Activated CD4-positive, alpha-beta T cell treated with anti-CD3 and anti-CD28 coated beads for 4 hours (primary cell): ENCODE measurements around the gene SYNGR3.
"Not testable (repeated sequence)": the region's sequence is repeated elsewhere in the genome, so short reads cannot be mapped to it uniquely, and the experiment has no call there.

Experiments used
- DNase-seq, 2 donors: peaks; one replicate each; pipeline ENCODE4 v3.0.0-alpha.2; 2020

The SYNGR3 gene

GRCh38 chr16:1960665-1961630 lies 28.8 kb upstream of the SYNGR3 start:
- peak in 1 of 2 donors; percentile 40 for DNase-seq

- DNase-seq, result no peak
These were observed 28.1 kb upstream of the SYNGR3 start for GRCh38 chr16:1961651-1962067.

- not testable (repeated sequence) for DNase-seq
These were observed 27.3 kb upstream of the SYNGR3 start for GRCh38 chr16:1962161-1963153.

- DNase-seq, result peak; percentile 45 to 51
These were observed 25.8 kb upstream of the SYNGR3 start for GRCh38 chr16:1963806-1964505.

- DNase-seq, result peak; percentile 98 to 99
These were observed 25.0 kb upstream of the SYNGR3 start, which contains the start of gene RPS2 for GRCh38 chr16:1964506-1965395. TSS of gene RPS2 (minus strand) at chr16:1964826. CDS start at chr16:1964625, 201 bp downstream.

GRCh38 chr16:1965396-1966001 lies 24.3 kb upstream of the SYNGR3 start:
- no peak for DNase-seq

- DNase-seq, result no peak
These were observed 23.3 kb upstream of the SYNGR3 start, which contains the start of gene RNF151 for GRCh38 chr16:1966460-1966859. TSS of gene RNF151 (plus strand) at chr16:1966856. CDS start at chr16:1966882, 26 bp downstream.

GRCh38 chr16:1968146-1968953 lies 21.4 kb upstream of the SYNGR3 start:
- DNase-seq, result no peak

GRCh38 chr16:1971796-1972489 lies 17.8 kb upstream of the SYNGR3 start, which contains the start of gene TBL3:
TSS of gene TBL3 (plus strand) at chr16:1972053. CDS start at chr16:1972165, 112 bp downstream.
- DNase-seq, result peak; percentile 92 to 94

GRCh38 chr16:1972490-1972877 lies 17.3 kb upstream of the SYNGR3 start:
- no peak for DNase-seq

- DNase-seq, result no peak
These were observed 16.2 kb upstream of the SYNGR3 start for GRCh38 chr16:1973461-1974156.

- DNase-seq, result no peak
These were observed 15.4 kb upstream of the SYNGR3 start for GRCh38 chr16:1974157-1975070.

GRCh38 chr16:1975432-1976215 lies 14.1 kb upstream of the SYNGR3 start:
- no peak for DNase-seq

GRCh38 chr16:1976216-1976520 lies 13.6 kb upstream of the SYNGR3 start:
- no peak for DNase-seq

- no peak for DNase-seq
These were observed 12.6 kb upstream of the SYNGR3 start for GRCh38 chr16:1976951-1977874.

GRCh38 chr16:1977875-1978268 lies 11.9 kb upstream of the SYNGR3 start:
- no peak for DNase-seq
